Aorta (tissue), 5 donors: ENCODE measurements around the gene YWHAE. TPM values are rescaled to one million over a fixed set of nuclear protein-coding genes. Genes with fewer than 3 reads are reported as not detected.

ENCODE experiments used
- ATAC-seq: fragments of 200-7000 bp; cut with Tn5 transposase; one replicate; pipeline ENCODE4 v1.9.1; 2022; ENCODE audit warnings: moderate library complexity; ENCODE audit not compliant: low FRiP score
- DNase-seq, 2 donors: peaks; one replicate each; pipeline ENCODE4 v3.0.0-alpha.2; 2020
- H3K27ac ChIP-seq, 2 donors: one replicate each; pipeline ENCODE4 v1.5.1; 2013; ENCODE audit warnings: low read length in 2 of 2, mild to moderate bottlenecking in 2 of 2, moderate library complexity in 2 of 2, control low read depth in 1 of 2, inconsistent platforms in 1 of 2, low read depth in 1 of 2
- H3K27me3 ChIP-seq, 2 donors: one replicate each; pipeline ENCODE4 v1.6.1; 2013; ENCODE audit warnings: control low read depth in 1 of 2, low read length in 1 of 2, mild to moderate bottlenecking in 1 of 2, moderate library complexity in 1 of 2; ENCODE audit not compliant: insufficient read depth in 2 of 2, control insufficient read depth in 1 of 2
- H3K36me3 ChIP-seq, 2 donors: one replicate each; pipeline ENCODE4 v1.6.1; 2013; ENCODE audit warnings: control low read depth in 1 of 2, low read length in 1 of 2, mild to moderate bottlenecking in 1 of 2; ENCODE audit not compliant: insufficient read depth in 2 of 2, control insufficient read depth in 1 of 2
- H3K4me1 ChIP-seq, 2 donors: one replicate each; pipeline ENCODE4 v1.6.1; 2013; ENCODE audit warnings: low read length in 2 of 2, control low read depth in 1 of 2, mild to moderate bottlenecking in 1 of 2, moderate library complexity in 1 of 2; ENCODE audit not compliant: insufficient read depth in 2 of 2, control insufficient read depth in 1 of 2
- H3K4me3 ChIP-seq, 2 donors: one replicate each; pipeline ENCODE4 v1.5.1; 2013; ENCODE audit warnings: low read length in 2 of 2, control low read depth in 1 of 2, mild to moderate bottlenecking in 1 of 2
- H3K9me3 ChIP-seq: one replicate; pipeline ENCODE4 v1.6.1; 2013; ENCODE audit warnings: mild to moderate bottlenecking, low read length; ENCODE audit not compliant: control insufficient read depth
- WGBS, 2 donors: extraction: QIAGEN DNeasy Blood & Tissue Kit; methylation state at CpG; one replicate each; pipeline ENCODE4 v1.1.7; 2013; 5-methylcytosine and 5-hydroxymethylcytosine counted together
- intact Hi-C, 2 donors: fragments of 100-400 bp; cut with DNase I; formaldehyde crosslinking; loops; one replicate each; pipeline versions ENCODE4 v1.14.2 to v1.15.0; 2022
- polyA plus RNA-seq, 2 donors: library from polyadenylated mRNA; stranded (reverse); fragments of 200-250 nt; gene quantifications; one replicate each; pipeline ENCODE4 v1.2.3, GENCODE V29; 2013
- total RNA-seq, 2 donors: library from RNA; stranded (reverse); fragmentation: NEBNext Ultra II Directional; extraction: Animal tissue kit (Norgen Biotek cat#: 25700); gene quantifications; one replicate each; pipeline ENCODE4 v1.2.1, GENCODE V29; 2021
- donor health status: healthy with polysubstance abuse.
- donor health status: Bipolar disorder and iron deficiency.
- donor health status: DM: no; HTN: no; CAD: no.
- donor health status: DM: no; HTN: no; CAD: no.
- donor health status: DM: yes; HTN: yes; CAD: no.

The YWHAE gene
- total and polyA plus RNA-seq, 4 donors: 174 to 285 (median 248) TPM

- DNase-seq (no peak), ATAC-seq (no peak)
- Histone ChIP-seq H3K36me3 (no peaks in the 10 kb centered on the region), H3K4me3 (no peak overlapping the region), H3K9me3 (no peaks in the 10 kb centered on the region), H3K27me3 (no peaks in the 10 kb centered on the region), H3K4me1 (no peaks in the 10 kb centered on the region), H3K27ac (no peak overlapping the region)
- 86 to 88% methylated on average over 7 of the region's 7 CpGs for WGBS, 2 donors
- intact Hi-C loops: no loop called here
These were observed 55.5 kb downstream of the YWHAE start for GRCh38 chr17:1344521-1344920.

- 88 to 89% methylated on average over 5 of the region's 5 CpGs for WGBS, 2 donors
- no peak for ATAC-seq
- H3K27me3 ChIP-seq: no peaks in the 10 kb centered on the region
- no peaks in the 10 kb centered on the region for H3K36me3 ChIP-seq
- H3K9me3 ChIP-seq: no peaks in the 10 kb centered on the region
- no peak for DNase-seq
- no peaks in the 10 kb centered on the region for H3K4me1 ChIP-seq
- H3K4me3 ChIP-seq: no peak overlapping the region
- H3K27ac ChIP-seq: no peak overlapping the region
- intact Hi-C loops: no loop called here
These were observed 56.5 kb downstream of the YWHAE start for GRCh38 chr17:1343554-1343953.

- no peaks in the 10 kb centered on the region for H3K27me3 ChIP-seq
- intact Hi-C loops: no loop called here
- H3K36me3 ChIP-seq: no peaks in the 10 kb centered on the region
- 94% methylated on average over 11 of the region's 11 CpGs for WGBS, 2 donors
- no peaks in the 10 kb centered on the region for H3K9me3 ChIP-seq
- DNase-seq (no peak), ATAC-seq (no peak)
- no peaks in the 10 kb centered on the region for H3K4me1 ChIP-seq
- H3K4me3 ChIP-seq: no peak overlapping the region
- no peak overlapping the region for H3K27ac ChIP-seq
These were observed 59.7 kb downstream of the YWHAE start for GRCh38 chr17:1340371-1340770.

- Histone ChIP-seq H3K9me3 (no peaks in the 10 kb centered on the region), H3K4me1 (no peaks in the 10 kb centered on the region), H3K36me3 (no peaks in the 10 kb centered on the region), H3K27me3 (no peaks in the 10 kb centered on the region), H3K27ac (no peak overlapping the region), H3K4me3 (no peak overlapping the region)
- intact Hi-C loops: loop anchor here (1.0 to 5.0 kb wide), 3 partner anchors 55 to 74 kb away; no protein-coding TSS in a partner anchor
- peak in 1 of 2 donors; percentile 34 for DNase-seq
- 85 to 88% methylated on average over 8 of the region's 8 CpGs for WGBS, 2 donors
- no peak for ATAC-seq
These were observed 68.3 kb downstream of the YWHAE start for GRCh38 chr17:1331708-1332107.

- Histone ChIP-seq H3K36me3 (no peaks in the 10 kb centered on the region), H3K27me3 (no peaks in the 10 kb centered on the region), H3K4me3 (no peak overlapping the region), H3K4me1 (no peaks in the 10 kb centered on the region), H3K27ac (no peak overlapping the region), H3K9me3 (no peaks in the 10 kb centered on the region)
- ATAC-seq (no peak), DNase-seq (peak in 1 of 2 donors; percentile 45)
- 70 to 76% methylated on average over 12 of the region's 12 CpGs for WGBS, 2 donors
- intact Hi-C loops: loop anchor here (5.0 kb wide), 1 partner anchor 73 kb away; no protein-coding TSS in a partner anchor
These were observed 70.2 kb downstream of the YWHAE start for GRCh38 chr17:1329745-1330343.

GRCh38 chr17:1328437-1328836 is 71.6 kb downstream of the YWHAE start:
- intact Hi-C loops: no loop called here
- 77 to 80% methylated on average over 7 of the region's 7 CpGs for WGBS, 2 donors
- no peak for DNase-seq
- no peak overlapping the region for H3K4me3 ChIP-seq
- H3K9me3 ChIP-seq: no peaks in the 10 kb centered on the region
- no peaks in the 10 kb centered on the region for H3K27me3 ChIP-seq
- no peaks in the 10 kb centered on the region for H3K36me3 ChIP-seq
- no peak for ATAC-seq
- H3K27ac ChIP-seq: no peak overlapping the region
- no peaks in the 10 kb centered on the region for H3K4me1 ChIP-seq

- Histone ChIP-seq H3K36me3 (no peaks in the 10 kb centered on the region), H3K9me3 (no peaks in the 10 kb centered on the region), H3K27ac (no peak overlapping the region), H3K4me3 (no peak overlapping the region), H3K4me1 (no peaks in the 10 kb centered on the region), H3K27me3 (no peaks in the 10 kb centered on the region)
- ATAC-seq (no peak), DNase-seq (peak in 1 of 2 donors; percentile 55)
- intact Hi-C loops: no loop called here
- WGBS, 2 donors: 83% methylated on average over 12 of the region's 12 CpGs
These were observed 74.3 kb downstream of the YWHAE start for GRCh38 chr17:1325766-1326165.

GRCh38 chr17:1324201-1324771 is 75.7 kb downstream of the YWHAE start:
- H3K36me3 ChIP-seq: no peaks in the 10 kb centered on the region
- H3K4me1 ChIP-seq: no peaks in the 10 kb centered on the region
- H3K4me3 ChIP-seq: no peak overlapping the region
- peak in 1 of 2 donors; percentile 57 for DNase-seq
- intact Hi-C loops: no loop called here
- 85 to 87% methylated on average over 27 of the region's 27 CpGs for WGBS, 2 donors
- no peak for ATAC-seq
- no peaks in the 10 kb centered on the region for H3K9me3 ChIP-seq
- H3K27me3 ChIP-seq: no peaks in the 10 kb centered on the region
- H3K27ac ChIP-seq: no peak overlapping the region

- Histone ChIP-seq H3K27ac (no peak overlapping the region), H3K27me3 (no peaks in the 10 kb centered on the region), H3K9me3 (no peaks in the 10 kb centered on the region), H3K36me3 (no peaks in the 10 kb centered on the region), H3K4me1 (no peaks in the 10 kb centered on the region), H3K4me3 (no peak overlapping the region)
- DNase-seq (peak in 1 of 2 donors; percentile 52), ATAC-seq (no peak)
- WGBS, 2 donors: 80 to 82% methylated on average over 19 of the region's 19 CpGs
- intact Hi-C loops: no loop called here
These were observed 76.7 kb downstream of the YWHAE start for GRCh38 chr17:1323336-1323735.
